ENCODE measurements around the gene OPALIN. TPM values are rescaled to one million over a fixed set of nuclear protein-coding genes. Genes with fewer than 3 reads are reported as not detected.

OPALIN gene
- total and polyA plus RNA-seq, 4 donors = not detected

GRCh38 chr10:96321822-96322221 lies 37.0 kb downstream of the OPALIN start (continued):
- no peak for TF ChIP-seq ZBTB33 (IDR thresholded peaks at IDR 0.05)
- no peak for TF ChIP-seq FOXA2 (IDR thresholded peaks at IDR 0.05)
- no peak for TF ChIP-seq HNF4A (conservative IDR thresholded peaks at IDR 0.05)
- no peak for TF ChIP-seq RXRA (IDR thresholded peaks at IDR 0.05)

DNA sequence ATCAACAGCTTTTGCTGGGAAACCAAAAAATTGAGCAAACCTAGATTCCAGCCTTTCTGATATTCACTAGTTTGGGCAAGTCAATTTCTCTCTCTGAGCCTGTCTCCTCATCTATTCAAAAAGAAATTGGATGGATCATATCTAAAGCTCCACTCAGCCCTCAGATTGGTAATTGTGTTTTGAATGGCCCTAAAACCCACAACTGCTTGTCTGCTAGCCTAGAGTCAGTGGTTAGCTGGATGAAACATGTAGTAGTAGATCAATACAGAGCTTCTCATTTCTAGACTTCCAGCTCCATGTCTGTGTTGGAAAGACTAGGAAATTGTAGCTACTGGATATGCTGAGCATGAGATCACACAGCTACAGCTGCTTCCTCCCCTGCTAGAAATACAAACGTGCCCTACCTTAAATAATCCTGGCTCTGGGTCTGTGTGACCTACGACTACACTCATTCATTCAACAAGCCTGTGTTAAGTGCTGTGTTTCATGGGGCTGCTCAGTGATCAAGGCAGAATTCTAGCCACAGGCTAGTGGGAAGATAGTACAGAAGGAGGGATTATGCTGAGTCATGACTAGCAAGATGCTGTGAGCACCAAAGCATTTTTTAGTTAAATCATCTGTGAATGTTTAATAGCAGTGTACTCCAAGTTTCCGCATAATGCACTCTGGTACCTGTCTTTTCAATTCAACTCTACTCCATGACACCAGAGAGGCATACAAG lies 38.9 kb downstream of the OPALIN start:
- H3K9ac ChIP-seq (ENCODE audit: low read depth in 1 of 2, low read length in 2 of 2) = no peak overlapping the region
- no peaks in the 10 kb centered on the region for H3K4me1 ChIP-seq (ENCODE audit: control insufficient read depth in 4 of 4, insufficient read depth in 4 of 4, low read length in 3 of 4)
- no peaks in the 10 kb centered on the region for H3K36me3 ChIP-seq (ENCODE audit: control insufficient read depth in 4 of 4, insufficient read depth in 3 of 4, low read depth in 1 of 4, low read length in 3 of 4)
- no peak for DNase-seq (ENCODE audit: low spot score)
- 50% methylated on average over 3 of the region's 3 CpGs for WGBS
- H3K27me3 ChIP-seq (ENCODE audit: control insufficient read depth in 4 of 4, insufficient read depth in 4 of 4, low read length in 3 of 4) = peaks cover 0 to 5% (median 0%) of the 10 kb centered on the region in 4 donors
- H3K27ac ChIP-seq (ENCODE audit: low read depth in 1 of 2, low read length in 2 of 2) = no peak overlapping the region
- H3K4me3 ChIP-seq (ENCODE audit: low read depth in 1 of 3, low read length in 3 of 3) = no peak overlapping the region
- no peaks in the 10 kb centered on the region for H3K9me3 ChIP-seq (ENCODE audit: control insufficient read depth in 4 of 4, low read length in 3 of 4)
- TF ChIP-seq RAD21 (IDR thresholded peaks at IDR 0.05) = no peak
- TF ChIP-seq ZBTB33 (IDR thresholded peaks at IDR 0.05) = no peak

GRCh38 chr10:96317067-96317833 lies 41.6 kb downstream of the OPALIN start:
- 79% methylated on average over 4 of the region's 4 CpGs for WGBS
- H3K4me3 ChIP-seq (ENCODE audit: low read depth in 1 of 3, low read length in 3 of 3) = no peak overlapping the region
- no peak overlapping the region for H3K27ac ChIP-seq (ENCODE audit: low read depth in 1 of 2, low read length in 2 of 2)
- no peaks in the 10 kb centered on the region for H3K9me3 ChIP-seq (ENCODE audit: control insufficient read depth in 4 of 4, low read length in 3 of 4)
- DNase-seq (ENCODE audit: low spot score) = no peak
- TF ChIP-seq RXRA (IDR thresholded peaks at IDR 0.05) (no peak), ZBTB33 (IDR thresholded peaks at IDR 0.05) (no peak), TAF1 (conservative IDR thresholded peaks at IDR 0.05) (no peak)
- H3K27me3 ChIP-seq (ENCODE audit: control insufficient read depth in 4 of 4, insufficient read depth in 4 of 4, low read length in 3 of 4) = no peaks in the 10 kb centered on the region
- H3K4me1 ChIP-seq (ENCODE audit: control insufficient read depth in 4 of 4, insufficient read depth in 4 of 4, low read length in 3 of 4) = no peaks in the 10 kb centered on the region
- no peak overlapping the region for H3K9ac ChIP-seq (ENCODE audit: low read depth in 1 of 2, low read length in 2 of 2)
- H3K36me3 ChIP-seq (ENCODE audit: control insufficient read depth in 4 of 4, insufficient read depth in 3 of 4, low read depth in 1 of 4, low read length in 3 of 4) = no peaks in the 10 kb centered on the region
